ENCODE measurements around the gene STAG3.

GRCh38 chr7:100157069-100157333 lies 20.7 kb upstream of the STAG3 start:
- TF ChIP-seq CTCF (IDR thresholded peaks at IDR 0.05 in 2 of 3, conservative IDR thresholded peaks at IDR 0.05 in 1 of 3; ENCODE audit: control insufficient read depth in 2 of 3, extremely low read depth in 1 of 3, insufficient read depth in 1 of 3, low read depth in 3 of 3, low read length in 3 of 3): no peak
- no peak for TF ChIP-seq BHLHE40 (IDR thresholded peaks at IDR 0.05; ENCODE audit: borderline replicate concordance in 1 of 2, low read depth in 2 of 2, low read length in 1 of 2)
- no peak for TF ChIP-seq MXI1 (IDR thresholded peaks at IDR 0.05; ENCODE audit: low read depth, low read length)
- TF ChIP-seq USF2 (IDR thresholded peaks at IDR 0.05; ENCODE audit: borderline replicate concordance, low read depth, low read length): no peak
- TF ChIP-seq ZNF274 (IDR thresholded peaks at IDR 0.05; ENCODE audit: insufficient read depth, insufficient read length): no peak
- TF ChIP-seq MAX (IDR thresholded peaks at IDR 0.05; ENCODE audit: low read depth, low read length): no peak
- TF ChIP-seq ESRRA (IDR thresholded peaks at IDR 0.05; ENCODE audit: low read length): no peak
- TF ChIP-seq HDAC2 (IDR thresholded peaks at IDR 0.05): no peak
